SJSA1 (cell line): ENCODE results near the gene ERC1. TPM values are rescaled to one million over a fixed set of nuclear protein-coding genes. Genes with fewer than 3 reads are reported as not detected.
A peak's percentile ranks its signal among the peaks of the same experiment; 100 is the strongest.

Experiments
- DNase-seq, 2 experiments: peaks; one replicate each; pipeline ENCODE4 v3.0.0-alpha.2; 2015 to 2020; ENCODE audit warnings: low spot score in 2 of 2, low read depth in 1 of 2
- H3K27ac ChIP-seq: fragments of 250-450 bp; sonication (Bioruptor Pico); 2 replicates; pipeline ENCODE4 v1.5.1; 2020; ENCODE audit warnings: mild to moderate bottlenecking, moderate library complexity
- H3K27me3 ChIP-seq: fragments of 250-450 bp; sonication (Bioruptor Pico); replicated peaks from 2 replicates; pipeline ENCODE4 v1.5.1; 2020; ENCODE audit warnings: mild to moderate bottlenecking, moderate library complexity
- H3K36me3 ChIP-seq: fragments of 250-450 bp; sonication (Bioruptor Pico); 2 replicates; pipeline ENCODE4 v1.5.1; 2020; ENCODE audit warnings: mild to moderate bottlenecking
- H3K4me1 ChIP-seq: fragments of 250-450 bp; sonication (Bioruptor Pico); replicated peaks from 2 replicates; pipeline ENCODE4 v1.6.1; 2021; ENCODE audit warnings: mild to moderate bottlenecking
- H3K4me3 ChIP-seq: fragments of 250-450 bp; sonication (Bioruptor Pico); 2 replicates; pipeline ENCODE4 v1.5.1; 2020; ENCODE audit warnings: mild to moderate bottlenecking
- H3K9me3 ChIP-seq: fragments of 250-450 bp; sonication (Bioruptor Pico); replicated peaks from 2 replicates; pipeline ENCODE4 v1.5.1; 2020; ENCODE audit warnings: mild to moderate bottlenecking
- total RNA-seq: library from RNA; depleted of rRNA; stranded (reverse); fragments of >200 nt; shearing (Covaris generic); gene quantifications from 2 replicates; pipeline ENCODE4 v1.2.3, GENCODE V29; 2014; rRNA removed

The ERC1 gene
- total RNA-seq: 19.7 and 27.6 TPM in 2 replicates

GRCh38 chr12:990661-991349 is at the start of gene ERC1:
Gene ERC1, plus strand, starts transcription at chr12:991223. Its CDS starts 36,681 bp downstream, at chr12:1027904.
- Histone ChIP-seq H3K4me1 (peaks cover 27% of the 10 kb centered on the region), H3K9me3 (no peaks in the 10 kb centered on the region), H3K27ac (peak within 1 kb of the TSS; percentile 96), H3K4me3 (peak within 1 kb of the TSS; percentile 98), H3K27me3 (no peaks in the 10 kb centered on the region), H3K36me3 (peaks cover 3% of the 10 kb centered on the region; the same call in 1 of the 2 replicates)
- peak; percentile 94 to 97 for DNase-seq

- DNase-seq: no peak
- Histone ChIP-seq H3K4me3 (no peak overlapping the region), H3K9me3 (no peaks in the 10 kb centered on the region), H3K4me1 (peaks cover 1% of the 10 kb centered on the region), H3K27me3 (no peaks in the 10 kb centered on the region), H3K27ac (no peak overlapping the region), H3K36me3 (peaks cover 19% of the 10 kb centered on the region)
These were observed 48.0 kb upstream of the ERC1 start for GRCh38 chr12:943051-943450.

GRCh38 chr12:944211-944610 is 46.8 kb upstream of the ERC1 start:
- Histone ChIP-seq H3K27ac (no peak overlapping the region), H3K27me3 (no peaks in the 10 kb centered on the region)

GRCh38 chr12:946212-946611 is 44.8 kb upstream of the ERC1 start:
- Histone ChIP-seq H3K27me3 (no peaks in the 10 kb centered on the region), H3K27ac (no peak overlapping the region), H3K36me3 (peaks cover 20% of the 10 kb centered on the region), H3K4me1 (peaks cover 12% of the 10 kb centered on the region), H3K4me3 (no peak overlapping the region), H3K9me3 (no peaks in the 10 kb centered on the region)
- no peak for DNase-seq

More at GRCh38 chr12:944211-944610, 46.8 kb upstream of the ERC1 start:
- no peak for DNase-seq
- Histone ChIP-seq H3K4me1 (peaks cover 8% of the 10 kb centered on the region), H3K36me3 (peaks cover 18% of the 10 kb centered on the region), H3K9me3 (no peaks in the 10 kb centered on the region), H3K4me3 (no peak overlapping the region)

- Histone ChIP-seq H3K4me3 (no peak overlapping the region), H3K9me3 (no peaks in the 10 kb centered on the region), H3K36me3 (peaks cover 19% of the 10 kb centered on the region), H3K27me3 (no peaks in the 10 kb centered on the region), H3K27ac (no peak overlapping the region), H3K4me1 (peaks cover 12% of the 10 kb centered on the region)
- DNase-seq: no peak
These were observed 44.4 kb upstream of the ERC1 start for GRCh38 chr12:946631-947030.

- Histone ChIP-seq H3K36me3 (peaks cover 14% of the 10 kb centered on the region), H3K4me1 (peaks cover 12% of the 10 kb centered on the region), H3K4me3 (peak overlapping the region; percentile 67), H3K9me3 (no peaks in the 10 kb centered on the region), H3K27me3 (no peaks in the 10 kb centered on the region), H3K27ac (no peak overlapping the region; the same call in 1 of the 2 replicates)
- no peak for DNase-seq
These were observed 42.8 kb upstream of the ERC1 start for GRCh38 chr12:948238-948637.

- H3K27me3 ChIP-seq: no peaks in the 10 kb centered on the region
- H3K27ac ChIP-seq: peak within 1 kb of the TSS; percentile 71
- peaks cover 17% of the 10 kb centered on the region for H3K4me1 ChIP-seq
- H3K9me3 ChIP-seq: no peaks in the 10 kb centered on the region
- H3K4me3 ChIP-seq: peak within 1 kb of the TSS; percentile 67
- peak; percentile 99 to 100 for DNase-seq
- peaks cover 9% of the 10 kb centered on the region; the same call in 1 of the 2 replicates for H3K36me3 ChIP-seq
These were observed 41.4 kb upstream of the ERC1 start, which contains the start of gene RAD52 for GRCh38 chr12:949453-950191. Gene RAD52, minus strand, starts transcription at chr12:949694. Its CDS starts 16,636 bp downstream, at chr12:933058.

- no peak for DNase-seq
- Histone ChIP-seq H3K36me3 (peaks cover 9% of the 10 kb centered on the region; the same call in 1 of the 2 replicates), H3K4me3 (no peak overlapping the region), H3K27ac (no peak overlapping the region), H3K9me3 (no peaks in the 10 kb centered on the region), H3K4me1 (peaks cover 17% of the 10 kb centered on the region), H3K27me3 (no peaks in the 10 kb centered on the region)
These were observed 39.8 kb upstream of the ERC1 start for GRCh38 chr12:951176-951575.

- H3K9me3 ChIP-seq: no peaks in the 10 kb centered on the region
- peaks cover 14% of the 10 kb centered on the region for H3K4me1 ChIP-seq
- no peak for DNase-seq
- no peak overlapping the region for H3K4me3 ChIP-seq
- H3K36me3 ChIP-seq: 0 out of 2 replicates have a peak, but pooled peaks cover 4% of the 10 kb centered on the region
- H3K27me3 ChIP-seq: no peaks in the 10 kb centered on the region
- H3K27ac ChIP-seq: peak overlapping the region; percentile 18; the same call in 1 of the 2 replicates
These were observed 37.2 kb upstream of the ERC1 start for GRCh38 chr12:953776-954175.

GRCh38 chr12:954741-955140 is 36.3 kb upstream of the ERC1 start:
- Histone ChIP-seq H3K4me1 (peaks cover 17% of the 10 kb centered on the region), H3K36me3 (no peaks in the 10 kb centered on the region), H3K9me3 (no peaks in the 10 kb centered on the region), H3K27me3 (no peaks in the 10 kb centered on the region), H3K4me3 (no peak overlapping the region), H3K27ac (no peak overlapping the region)
- no peak for DNase-seq

GRCh38 chr12:955939-956338 is 35.1 kb upstream of the ERC1 start:
- H3K27ac ChIP-seq: no peak overlapping the region
- H3K36me3 ChIP-seq: no peaks in the 10 kb centered on the region
- no peak overlapping the region for H3K4me3 ChIP-seq
- H3K27me3 ChIP-seq: no peaks in the 10 kb centered on the region
- H3K9me3 ChIP-seq: no peaks in the 10 kb centered on the region
- H3K4me1 ChIP-seq: peaks cover 13% of the 10 kb centered on the region
- DNase-seq: no peak

GRCh38 chr12:958588-959123 is 32.4 kb upstream of the ERC1 start:
- no peaks in the 10 kb centered on the region for H3K27me3 ChIP-seq
- H3K9me3 ChIP-seq: no peaks in the 10 kb centered on the region
- no peak overlapping the region for H3K27ac ChIP-seq
- H3K36me3 ChIP-seq: no peaks in the 10 kb centered on the region
- peaks cover 13% of the 10 kb centered on the region for H3K4me1 ChIP-seq
- no peak overlapping the region for H3K4me3 ChIP-seq
- DNase-seq: no peak

GRCh38 chr12:966724-967123 is 24.3 kb upstream of the ERC1 start:
- H3K27ac ChIP-seq: no peak overlapping the region
- DNase-seq: no peak

GRCh38 chr12:967641-968040 is 23.4 kb upstream of the ERC1 start:
- no peak for DNase-seq
- Histone ChIP-seq H3K27ac (no peak overlapping the region), H3K4me1 (peaks cover 6% of the 10 kb centered on the region), H3K27me3 (no peaks in the 10 kb centered on the region), H3K36me3 (no peaks in the 10 kb centered on the region), H3K9me3 (no peaks in the 10 kb centered on the region), H3K4me3 (no peak overlapping the region)

More at GRCh38 chr12:966724-967123, 24.3 kb upstream of the ERC1 start:
- H3K4me3 ChIP-seq: no peak overlapping the region
- H3K36me3 ChIP-seq: no peaks in the 10 kb centered on the region
- H3K27me3 ChIP-seq: no peaks in the 10 kb centered on the region
- H3K9me3 ChIP-seq: no peaks in the 10 kb centered on the region
- peaks cover 8% of the 10 kb centered on the region for H3K4me1 ChIP-seq
